Osteoblast (primary cell): Measurements from ENCODE around the gene RPS10. TPM values are rescaled to one million over a fixed set of nuclear protein-coding genes. Genes with fewer than 3 reads are reported as not detected.
A peak's percentile ranks its signal among the peaks of the same experiment; 100 is the strongest.

Experiments used
- DNase-seq: peaks from one replicate; pipeline ENCODE4 v3.0.0; 2011; ENCODE audit warnings: low spot score, mixed read lengths; ENCODE audit not compliant: insufficient read length; ENCODE audit errors: missing footprints
- H2AFZ ChIP-seq: 2 replicates; pipeline ENCODE4 v1.6.0; 2011; ENCODE audit warnings: mild to moderate bottlenecking, low read length
- H3K27ac ChIP-seq: 2 replicates; pipeline ENCODE4 v1.5.1; 2011; ENCODE audit warnings: mild to moderate bottlenecking, low read depth, low read length, moderate library complexity
- H3K27me3 ChIP-seq: 2 replicates; pipeline ENCODE4 v1.6.0; 2012; ENCODE audit warnings: mild to moderate bottlenecking, control low read depth, inconsistent platforms, low read length, moderate library complexity; ENCODE audit not compliant: insufficient read depth
- H3K36me3 ChIP-seq: 2 replicates; pipeline ENCODE4 v1.5.1; 2011; ENCODE audit warnings: mild to moderate bottlenecking, low read length, control low read depth, moderate library complexity; ENCODE audit not compliant: insufficient read depth
- H3K4me1 ChIP-seq: 2 replicates; pipeline ENCODE4 v1.5.1; 2011; ENCODE audit warnings: mild to moderate bottlenecking, low read length, control low read depth, moderate library complexity; ENCODE audit not compliant: insufficient read depth
- H3K4me2 ChIP-seq: 2 replicates; pipeline ENCODE4 v1.6.0; 2011; ENCODE audit warnings: mild to moderate bottlenecking, low read length; ENCODE audit not compliant: insufficient read depth
- H3K4me3 ChIP-seq: fragments of 200-600 bp; sonication (generic); 3 replicates; pipeline ENCODE4 v1.5.1; 2012; ENCODE audit warnings: mild to moderate bottlenecking, low read length, inconsistent platforms; ENCODE audit not compliant: insufficient read depth
- H3K79me2 ChIP-seq: 2 replicates; pipeline ENCODE4 v1.6.0; 2012; ENCODE audit warnings: mild to moderate bottlenecking, low read length, control low read depth, inconsistent platforms; ENCODE audit not compliant: insufficient read depth
- H3K9me3 ChIP-seq: 2 replicates; pipeline ENCODE4 v1.5.1; 2011; ENCODE audit warnings: low read depth, low read length, control low read depth
- H4K20me1 ChIP-seq: 2 replicates; pipeline ENCODE4 v1.6.0; 2012; ENCODE audit warnings: mild to moderate bottlenecking, low read length, control low read depth; ENCODE audit not compliant: insufficient read depth
- total RNA-seq: library from RNA; depleted of rRNA; stranded (reverse); fragments of >200 nt; gene quantifications from 2 replicates; pipeline ENCODE4 v1.2.3, GENCODE V29; 2012
- TF ChIP-seq, protein P1 (sequence below): IDR thresholded peaks from 2 replicates; pipeline ENCODE4 v1.5.1; 2011; ENCODE audit warnings: mild to moderate bottlenecking, low read depth, low read length, moderate library complexity; ENCODE audit errors: extremely low read depth

The RPS10 gene
- total RNA-seq, 1 donor: 2,228 TPM

DNA sequence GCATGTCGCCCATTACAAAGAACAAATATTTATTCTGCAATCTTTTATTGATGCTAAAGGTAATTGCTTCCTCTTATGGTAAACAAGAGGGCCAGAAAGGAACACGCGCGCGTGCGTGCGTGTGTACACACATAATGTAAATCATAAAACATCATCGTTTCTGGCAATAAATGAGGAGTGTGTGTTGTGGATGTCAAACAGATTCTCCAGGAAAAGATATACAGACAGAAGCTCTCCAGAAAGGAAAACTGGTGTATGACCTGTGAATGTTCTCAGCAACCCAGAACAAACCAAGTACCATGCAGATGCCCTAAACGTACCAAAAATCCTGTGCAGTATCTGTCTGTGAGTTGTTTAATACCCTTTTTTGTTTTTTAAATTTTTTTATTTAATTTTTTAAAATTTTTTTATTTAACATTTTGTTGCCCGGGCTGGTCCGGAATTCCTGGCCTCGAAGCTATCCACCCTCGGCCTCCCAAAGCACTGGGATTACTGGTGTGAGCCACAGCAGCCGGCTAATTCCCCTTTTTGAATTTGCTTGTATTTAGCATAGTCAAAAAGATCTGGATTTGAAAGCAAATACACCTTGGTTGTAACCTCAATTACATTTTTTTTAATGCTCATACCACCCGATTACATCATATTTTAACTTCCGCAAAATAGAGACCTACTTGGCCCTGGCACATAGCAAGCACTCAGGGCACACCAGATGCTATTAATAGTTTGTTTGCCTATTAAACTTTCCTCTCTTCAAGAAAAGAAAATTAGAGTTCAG, 32.5 kb downstream of the RPS10 start:
- Histone ChIP-seq H4K20me1 (peaks cover 17% of the 10 kb centered on the region), H3K9me3 (no peaks in the 10 kb centered on the region), H3K4me1 (peaks cover 7% of the 10 kb centered on the region), H3K79me2 (peaks cover 42% of the 10 kb centered on the region), H3K27ac (peak overlapping the region; percentile 58), H3K27me3 (no peaks in the 10 kb centered on the region), H2AFZ (peak overlapping the region; percentile 97), H3K36me3 (no peaks in the 10 kb centered on the region), H3K4me3 (peak overlapping the region; percentile 93), H3K4me2 (peak overlapping the region; percentile 97)
- TF ChIP-seq, protein P1, sequence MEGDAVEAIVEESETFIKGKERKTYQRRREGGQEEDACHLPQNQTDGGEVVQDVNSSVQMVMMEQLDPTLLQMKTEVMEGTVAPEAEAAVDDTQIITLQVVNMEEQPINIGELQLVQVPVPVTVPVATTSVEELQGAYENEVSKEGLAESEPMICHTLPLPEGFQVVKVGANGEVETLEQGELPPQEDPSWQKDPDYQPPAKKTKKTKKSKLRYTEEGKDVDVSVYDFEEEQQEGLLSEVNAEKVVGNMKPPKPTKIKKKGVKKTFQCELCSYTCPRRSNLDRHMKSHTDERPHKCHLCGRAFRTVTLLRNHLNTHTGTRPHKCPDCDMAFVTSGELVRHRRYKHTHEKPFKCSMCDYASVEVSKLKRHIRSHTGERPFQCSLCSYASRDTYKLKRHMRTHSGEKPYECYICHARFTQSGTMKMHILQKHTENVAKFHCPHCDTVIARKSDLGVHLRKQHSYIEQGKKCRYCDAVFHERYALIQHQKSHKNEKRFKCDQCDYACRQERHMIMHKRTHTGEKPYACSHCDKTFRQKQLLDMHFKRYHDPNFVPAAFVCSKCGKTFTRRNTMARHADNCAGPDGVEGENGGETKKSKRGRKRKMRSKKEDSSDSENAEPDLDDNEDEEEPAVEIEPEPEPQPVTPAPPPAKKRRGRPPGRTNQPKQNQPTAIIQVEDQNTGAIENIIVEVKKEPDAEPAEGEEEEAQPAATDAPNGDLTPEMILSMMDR: no peak
- DNase-seq: peak; percentile 68

DNA sequence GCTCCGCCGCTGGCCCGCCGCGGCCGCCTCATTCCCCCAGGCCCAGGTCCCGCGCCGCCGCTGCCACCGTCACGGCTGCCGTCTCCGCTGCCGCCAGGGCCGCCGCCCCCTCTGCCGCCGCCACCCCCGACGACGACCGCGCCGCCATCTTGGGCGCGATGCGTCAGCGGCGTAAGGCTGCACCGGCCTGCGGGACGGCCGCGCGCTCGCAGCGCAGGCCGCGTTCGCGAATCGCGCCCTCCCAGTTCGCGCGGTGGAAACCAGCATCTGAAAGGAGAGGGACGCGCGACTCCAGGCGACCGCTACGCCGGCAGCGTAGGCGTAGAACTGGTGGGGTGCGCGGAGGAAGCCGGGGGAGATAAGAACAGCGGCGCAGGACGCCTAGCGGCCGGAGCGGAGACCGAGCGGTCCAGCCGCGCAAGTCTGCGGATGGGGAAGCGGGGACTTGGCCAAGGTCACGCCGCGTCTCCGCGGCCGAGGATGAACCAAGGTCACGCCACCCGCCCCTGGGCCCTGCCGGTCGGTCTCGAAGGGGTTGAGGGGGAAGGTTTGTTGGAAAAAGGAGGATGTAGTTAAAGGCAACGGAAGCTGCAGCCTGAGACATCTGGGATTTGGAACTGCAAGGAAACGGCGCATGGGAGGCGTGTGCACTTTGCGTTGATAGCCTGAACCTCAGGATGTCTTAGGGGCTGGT, 33.2 kb downstream of the RPS10 start, which contains the start of gene NUDT3:
TSS of gene NUDT3 (minus strand) at position 173 of the 694 bp plus-strand sequence. CDS start 307 bp downstream, outside the sequence.
- Histone ChIP-seq H3K4me3 (peak within 1 kb of the TSS; percentile 93), H3K27me3 (no peaks in the 10 kb centered on the region), H4K20me1 (peaks cover 25% of the 10 kb centered on the region), H3K27ac (peak within 1 kb of the TSS; percentile 58), H2AFZ (peak within 1 kb of the TSS; percentile 97), H3K4me1 (peaks cover 7% of the 10 kb centered on the region), H3K79me2 (peaks cover 49% of the 10 kb centered on the region), H3K9me3 (no peaks in the 10 kb centered on the region), H3K36me3 (no peaks in the 10 kb centered on the region), H3K4me2 (peak within 1 kb of the TSS; percentile 97)
- TF ChIP-seq, protein P1: peak; percentile 78
- peak; percentile 99 for DNase-seq

DNA sequence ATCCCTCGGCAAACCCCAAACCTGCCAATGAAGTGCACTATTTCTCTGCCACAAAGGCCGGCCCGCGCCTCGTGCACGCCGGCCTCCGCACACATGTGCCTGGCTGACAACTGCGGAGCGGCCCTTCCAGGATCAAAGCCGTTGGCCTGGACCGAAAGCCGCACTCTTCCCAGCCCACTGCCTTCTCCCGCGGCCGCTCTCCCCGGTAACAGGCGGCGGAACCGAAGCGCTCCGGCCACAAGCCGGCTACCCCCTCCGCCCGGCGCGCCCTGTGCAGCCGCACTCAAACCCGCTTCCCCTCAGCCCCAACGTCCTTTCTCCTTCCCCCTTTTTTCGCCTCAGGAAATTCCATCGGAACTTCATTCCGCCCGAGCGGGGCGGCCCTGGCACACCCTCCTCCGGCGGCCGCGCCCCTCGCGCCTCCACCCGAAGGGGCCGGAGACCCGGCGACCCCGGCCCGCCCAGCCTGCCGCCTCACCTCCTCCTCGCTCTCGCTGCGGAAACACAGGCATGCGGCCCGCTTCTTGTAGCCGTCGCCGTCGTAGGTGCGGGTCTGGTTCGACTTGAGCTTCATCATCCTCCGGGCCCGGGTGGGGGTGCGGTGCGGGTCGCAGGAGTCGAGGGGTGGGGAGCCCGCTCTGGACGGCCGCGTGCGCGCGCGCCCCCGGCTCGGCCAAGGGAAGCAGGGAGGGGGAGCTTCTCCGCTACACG, 33.9 kb downstream of the RPS10 start:
- Histone ChIP-seq H3K27me3 (no peaks in the 10 kb centered on the region), H4K20me1 (peaks cover 31% of the 10 kb centered on the region), H3K79me2 (peaks cover 56% of the 10 kb centered on the region), H3K27ac (peak overlapping the region; percentile 51), H3K4me3 (peak overlapping the region; percentile 93), H3K4me2 (peak overlapping the region; percentile 95), H3K9me3 (no peaks in the 10 kb centered on the region), H3K4me1 (peaks cover 10% of the 10 kb centered on the region), H3K36me3 (no peaks in the 10 kb centered on the region), H2AFZ (peak overlapping the region; percentile 83)
- TF ChIP-seq, protein P1: no peak
- DNase-seq: peak; percentile 89
